K562 (cell line): ENCODE data around the gene IGF2R. TPM values are rescaled to one million over a fixed set of nuclear protein-coding genes. Genes with fewer than 3 reads are reported as not detected.
A peak's percentile ranks its signal among the peaks of the same experiment; 100 is the strongest.

Experiments
- ATAC-seq: fragments of 200-7000 bp; cut with Tn5 transposase; 3 replicates; pipeline ENCODE4 v1.9.1; 2020; ENCODE audit warnings: moderate library complexity
- BruUV-seq: library from RNA; stranded (reverse); fragments of 400-500 nt; replicated peaks from 2 replicates; lab custom pipeline; 2021; lab: Mats Ljungman, UMichigan
- CTCF ChIA-PET: fragments of 300-600 bp; formaldehyde crosslinking; extraction: SDS; loops from one replicate; lab custom pipeline; 2021; ENCODE audit warnings: low intra/inter-chr PET ratio; lab: Yijun Ruan, JAX
- POLR2A ChIA-PET: fragments of 300-600, 350-650 bp; sonication (Branson Sonifier 250); formaldehyde crosslinking; extraction: SDS; loops from one replicate; lab custom pipeline; 2021; ENCODE audit warnings: antibody characterized with exemption, inconsistent platforms; lab: Yijun Ruan, JAX
- DNase-seq, 4 experiments: peaks; one replicate each; pipeline versions ENCODE4 v3.0.0 to v3.0.0-alpha.2; 2011 to 2018; ENCODE audit warnings: low spot score in 3 of 4, mixed read lengths in 3 of 4; ENCODE audit errors: extremely low read depth in 1 of 4
- FAIRE-seq: peaks from 2 replicates; lab custom pipeline; 2011; peaks lifted over from hg19 to GRCh38; lab: Jason Lieb, UNC
- H2AFZ ChIP-seq: 2 replicates; pipeline ENCODE4 v1.6.0; 2011; ENCODE audit warnings: low read depth, low read length, control low read depth, inconsistent platforms
- H3K27ac ChIP-seq: fragments of 200-600 bp; 3 replicates; pipeline ENCODE4 v1.8.0; 2011; ENCODE audit warnings: low read depth, mild to moderate bottlenecking, control low read depth, inconsistent platforms, low read length, moderate library complexity, mixed read lengths; ENCODE audit errors: extremely low read depth
- H3K27me3 ChIP-seq, 2 experiments: fragments of 300-600 bp in 1 of 2; 2 replicates in 1 of 2; 3 replicates in 1 of 2; pipeline versions ENCODE4 v1.6.0 to v1.8.0; 2011; ENCODE audit warnings: inconsistent platforms in 2 of 2, low read length in 2 of 2, mild to moderate bottlenecking in 1 of 2, mixed read lengths in 1 of 2, moderate library complexity in 1 of 2; ENCODE audit not compliant: control insufficient read depth in 2 of 2, insufficient read depth in 2 of 2
- H3K36me3 ChIP-seq: fragments of 300-600 bp; 3 replicates; pipeline ENCODE4 v1.8.0; 2011; ENCODE audit warnings: mild to moderate bottlenecking, low read length, inconsistent platforms; ENCODE audit not compliant: control insufficient read depth, insufficient read depth
- H3K4me1 ChIP-seq, 2 experiments: fragments of 200-600 bp in 1 of 2; replicated peaks in 1 of 2; 2 replicates in 1 of 2; 3 replicates in 1 of 2; pipeline versions ENCODE4 v1.5.1 to v1.8.0; 2011; ENCODE audit warnings: inconsistent platforms in 2 of 2, low read length in 2 of 2, mild to moderate bottlenecking in 1 of 2, mixed read lengths in 1 of 2, moderate library complexity in 1 of 2; ENCODE audit not compliant: control insufficient read depth in 2 of 2, insufficient read depth in 2 of 2
- H3K4me2 ChIP-seq: 2 replicates; pipeline ENCODE4 v1.6.1; 2011; ENCODE audit warnings: low read length, control low read depth, inconsistent platforms, mixed read lengths; ENCODE audit not compliant: insufficient read depth
- H3K4me3 ChIP-seq: fragments of 200-600 bp; sonication (generic), shearing (Covaris generic); 2 replicates; pipeline ENCODE4 v1.5.1; 2016; ENCODE audit warnings: control low read depth, inconsistent platforms
- H3K79me2 ChIP-seq: fragments of 200-600 bp; 3 replicates; pipeline ENCODE4 v1.8.0; 2011; ENCODE audit warnings: low read length, inconsistent platforms; ENCODE audit not compliant: control insufficient read depth, insufficient read depth
- H3K9ac ChIP-seq, 2 experiments: 2 replicates each; pipeline versions ENCODE4 v1.6.0 to v1.6.1; 2011; ENCODE audit warnings: low read depth in 2 of 2, low read length in 2 of 2, control low read depth in 1 of 2, inconsistent platforms in 1 of 2, mild to moderate bottlenecking in 1 of 2, mixed read lengths in 1 of 2; ENCODE audit not compliant: insufficient read depth in 1 of 2
- H3K9me1 ChIP-seq: one replicate; pipeline ENCODE4 v1.6.0; 2011; ENCODE audit warnings: inconsistent platforms, mild to moderate bottlenecking, low read length, moderate library complexity; ENCODE audit not compliant: control insufficient read depth, insufficient read depth
- H3K9me3 ChIP-seq: replicated peaks from 2 replicates; pipeline ENCODE4 v1.5.1; 2011; ENCODE audit warnings: low read depth, low read length, inconsistent platforms; ENCODE audit not compliant: control insufficient read depth, insufficient read depth
- H4K20me1 ChIP-seq: replicated peaks from 2 replicates; pipeline ENCODE4 v1.6.1; 2011; ENCODE audit warnings: low read length, inconsistent platforms, mixed read lengths; ENCODE audit not compliant: control insufficient read depth, insufficient read depth
- CBFA2T3 ChIP-seq: fragments of 450-650 bp; IDR thresholded peaks from 2 replicates; pipeline ENCODE4 v1.6.1; 2017
- CHD1 ChIP-seq: fragments of 200-600 bp; sonication (generic); IDR thresholded peaks from one replicate; pipeline ENCODE4 v1.6.1; 2012; ENCODE audit warnings: mild to moderate bottlenecking, moderate library complexity, low read length, inconsistent platforms
- ESRRA ChIP-seq: fragments of 450-650 bp; IDR thresholded peaks from 2 replicates; pipeline ENCODE4 v1.6.1; 2014; ENCODE audit warnings: low read depth, mild to moderate bottlenecking, moderate library complexity, borderline replicate concordance
- NR4A1 ChIP-seq, 2 experiments: fragments of 250-450 bp in 1 of 2; fragments of 450-650 bp in 1 of 2; sonication (Bioruptor Pico) in 1 of 2; IDR thresholded peaks; 2 replicates each; pipeline versions ENCODE4 v1.4.0 to v1.6.1; 2016 to 2020; ENCODE audit warnings: mild to moderate bottlenecking in 2 of 2, missing compliant biosample characterization in 1 of 2, missing genetic modification characterization in 1 of 2, moderate library complexity in 1 of 2
- TCF3 ChIP-seq: sonication (generic); formaldehyde crosslinking; IDR thresholded peaks from 2 replicates; pipeline ENCODE4 v1.4.0; 2020; ENCODE audit warnings: mild to moderate bottlenecking, missing genetic modification reagents
- TEAD4 ChIP-seq, 2 experiments: sonication (generic) in 1 of 2; formaldehyde crosslinking in 1 of 2; IDR thresholded peaks; 2 replicates each; pipeline versions ENCODE4 v1.6.1 to v1.8.0; 2012 to 2022; ENCODE audit warnings: borderline replicate concordance in 1 of 2, inconsistent platforms in 1 of 2, low read length in 1 of 2, mild to moderate bottlenecking in 1 of 2, missing genetic modification reagents in 1 of 2
- WGBS: fragments of 100-300 bp; shearing (Covaris generic); methylation state at CpG from one replicate; pipeline ENCODE4 v1.1.6; 2016; ENCODE audit warnings: low coverage, mixed read lengths; ENCODE audit not compliant: insufficient coverage; ENCODE audit errors: missing lambda C conversion rate; 5-methylcytosine and 5-hydroxymethylcytosine counted together
- in situ Hi-C: fragments of 300-500 bp; cut with MboI; formaldehyde crosslinking; loops from 4 replicates; pipeline ENCODE4 v1.15.0; 2018; ENCODE audit warnings: inconsistent platforms, mixed read lengths
- intact Hi-C: fragments of 100-400 bp; cut with micrococcal nuclease; formaldehyde crosslinking; loops from 2 replicates; pipeline ENCODE4 v1.14.2; 2022
- polyA plus RNA-seq, 8 experiments: library from polyadenylated mRNA; depleted of rRNA in 4 of 8; stranded (reverse) in 5 of 8; unstranded in 3 of 8; fragments of >200 nt; fragmentation: Nextera tagmentation in 2 of 8; fragmentation: Illumina TruSeq in 1 of 8; extraction: Ambion mirVana in 2 of 8; extraction: Trizol in 1 of 8; gene quantifications; 2 replicates each; pipeline versions ENCODE4 v1.2.1 to v1.2.3, GENCODE V29; 2011 to 2014; ENCODE audit warnings: inconsistent platforms in 1 of 8, missing spikeins in 1 of 8
- total RNA-seq, 7 experiments: library from RNA; depleted of rRNA in 6 of 7; stranded (reverse); fragments of >200 nt in 6 of 7; fragmentation: Illumina TruSeq in 2 of 7; extraction: Trizol in 2 of 7; gene quantifications; 2 replicates each; pipeline versions ENCODE4 v1.2.1 to v1.2.3, GENCODE V29; 2011 to 2021; ENCODE audit warnings: low replicate concordance in 1 of 7

The IGF2R gene
- total and polyA plus RNA-seq, 9 of the 15 experiments (the other 6 are each of a cell fraction or from before 2014, with no cell fraction given), result 3.5 to 92.3 (median 34.5) TPM

GRCh38 chr6:160051390-160051789 lies 82.5 kb downstream of the IGF2R start:
- in situ Hi-C loops, result no loop called here
- no peak overlapping the region for H3K9ac ChIP-seq
- H3K9me1 ChIP-seq, result no peaks in the 10 kb centered on the region
- CTCF ChIA-PET, result interaction anchor here (0.6 kb wide), 1 partner anchor 930 kb away, joined by 3 read pairs; no protein-coding TSS in a partner anchor
- no TSS peak for BruUV-seq
- no peak for ATAC-seq
- no peak for FAIRE-seq
- peaks cover 89% of the 10 kb centered on the region for H3K36me3 ChIP-seq
- H3K4me1 ChIP-seq, result no peaks in the 10 kb centered on the region
- H3K27ac ChIP-seq, result no peak overlapping the region
- no peak for DNase-seq
- no peak overlapping the region for H2AFZ ChIP-seq
- H3K79me2 ChIP-seq, result no peaks in the 10 kb centered on the region
- POLR2A ChIA-PET, result interaction anchor here (0.6 kb wide), 1 partner anchor 615 kb away, joined by 3 read pairs; no protein-coding TSS in a partner anchor
- intact Hi-C loops, result no loop called here
- 41% methylated on average over 2 of the region's 2 CpGs for WGBS
- H3K4me2 ChIP-seq, result no peak overlapping the region
- no peaks in the 10 kb centered on the region for H4K20me1 ChIP-seq
- no peaks in the 10 kb centered on the region for H3K9me3 ChIP-seq
- no peak overlapping the region for H3K4me3 ChIP-seq
- H3K27me3 ChIP-seq, result no peaks in the 10 kb centered on the region
- TF ChIP-seq ESRRA, result peak; percentile 64; the same call in 1 of the 2 replicates
- peak; percentile 28; the same call in 1 of the 2 replicates for TF ChIP-seq TEAD4 (IDR thresholded peaks at IDR 0.05; ENCODE audit: low read length)
- no peak for TF ChIP-seq TEAD4 (CRISPR knock-in tag; IDR thresholded peaks at IDR 0.05; ENCODE audit: borderline replicate concordance)
- no peak for TF ChIP-seq NR4A1 (CRISPR knock-in tag; IDR thresholded peaks at IDR 0.05)
- TF ChIP-seq NR4A1 (tag; IDR thresholded peaks at IDR 0.05), result no peak
- TF ChIP-seq, all 486 proteins: peak for 2

- ChIA-PET CTCF (no interaction called here), POLR2A (interaction anchor here (0.6 kb wide), 1 partner anchor 115 kb away, joined by 3 read pairs; no protein-coding TSS in a partner anchor)
- H3K4me2 ChIP-seq, result no peak overlapping the region
- no peaks in the 10 kb centered on the region for H3K9me3 ChIP-seq
- H3K4me1 ChIP-seq, result no peaks in the 10 kb centered on the region
- no peak overlapping the region for H3K9ac ChIP-seq
- H3K27ac ChIP-seq, result no peak overlapping the region
- H2AFZ ChIP-seq, result no peak overlapping the region
- intact Hi-C loops, result no loop called here
- H3K27me3 ChIP-seq, result no peaks in the 10 kb centered on the region
- whole genome bisulfite sequencing, result 67% methylated on average over 6 of the region's 6 CpGs
- DNase-seq, result peak in 1 of 4 experiments; percentile 23
- no peaks in the 10 kb centered on the region for H3K9me1 ChIP-seq
- no peak for ATAC-seq
- TF ChIP-seq TCF3 (peak; percentile 54; the same call in 1 of the 2 replicates), CHD1 (no peak), CBFA2T3 (peak; percentile 42; the same call in 1 of the 2 replicates)
- no peaks in the 10 kb centered on the region for H4K20me1 ChIP-seq
- peaks cover 89% of the 10 kb centered on the region for H3K36me3 ChIP-seq
- in situ Hi-C loops, result no loop called here
- BruUV-seq, result no TSS peak
- FAIRE-seq, result no peak
- H3K79me2 ChIP-seq, result no peaks in the 10 kb centered on the region
- H3K4me3 ChIP-seq, result no peak overlapping the region
Observed at GRCh38 chr6:160054271-160054670, 85.4 kb downstream of the IGF2R start.
